Stimulated activated CD4-positive, alpha-beta T cell treated with anti-CD3 and anti-CD28 coated beads, Interleukin-2, amount 100 ng/mL, for 24 hours (primary cell): Measurements from ENCODE around the gene ADARB1.

Experiments used
- DNase-seq, 2 donors: peaks; one replicate each; pipeline ENCODE4 v3.0.0-alpha.2; 2020

The ADARB1 gene

GRCh38 chr21:45056296-45056904 lies 18.0 kb upstream of the ADARB1 start:
- no peak for DNase-seq

- DNase-seq = no peak
Measured at GRCh38 chr21:45056917-45057560, 17.3 kb upstream of the ADARB1 start.

DNA sequence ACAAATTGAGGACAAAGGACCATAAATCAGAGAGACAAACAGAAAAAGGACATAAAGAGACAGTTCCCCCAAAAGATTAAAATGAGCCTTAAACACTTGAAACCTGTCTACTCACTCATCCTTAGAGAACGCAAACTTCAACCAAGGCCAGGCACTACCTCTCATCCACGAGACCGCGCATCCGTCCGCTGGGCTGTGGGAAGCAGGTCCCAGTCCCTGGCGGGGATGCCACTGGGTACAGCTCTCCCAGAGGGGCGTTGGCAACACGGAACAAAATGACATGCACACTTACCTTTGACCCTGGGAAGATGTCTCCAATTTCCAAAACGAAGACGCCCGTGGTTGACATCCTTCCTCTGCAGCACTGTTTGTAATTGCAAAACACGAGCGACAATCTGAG lies 16.5 kb upstream of the ADARB1 start:
- no peak for DNase-seq

DNA sequence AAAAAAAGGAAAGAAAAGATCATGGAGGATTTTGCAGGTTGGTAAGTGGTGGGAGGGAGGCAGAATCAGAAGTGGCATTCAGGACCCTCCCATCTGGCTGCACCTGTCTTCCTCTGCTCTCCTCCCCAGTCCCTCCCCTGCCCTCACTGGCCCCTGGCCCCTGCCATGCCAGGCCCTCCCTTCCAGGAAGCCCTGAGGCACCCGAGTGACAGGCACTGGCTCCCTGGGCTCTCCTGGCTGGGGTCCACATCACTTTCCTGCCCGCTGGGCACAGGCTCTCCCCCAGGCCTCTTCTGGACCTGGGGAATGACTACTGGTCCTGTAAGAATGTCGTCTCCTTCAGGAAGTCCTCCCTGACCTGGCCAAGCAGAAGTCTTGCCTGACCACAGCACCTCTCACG lies 15.3 kb upstream of the ADARB1 start:
- DNase-seq = no peak

DNA sequence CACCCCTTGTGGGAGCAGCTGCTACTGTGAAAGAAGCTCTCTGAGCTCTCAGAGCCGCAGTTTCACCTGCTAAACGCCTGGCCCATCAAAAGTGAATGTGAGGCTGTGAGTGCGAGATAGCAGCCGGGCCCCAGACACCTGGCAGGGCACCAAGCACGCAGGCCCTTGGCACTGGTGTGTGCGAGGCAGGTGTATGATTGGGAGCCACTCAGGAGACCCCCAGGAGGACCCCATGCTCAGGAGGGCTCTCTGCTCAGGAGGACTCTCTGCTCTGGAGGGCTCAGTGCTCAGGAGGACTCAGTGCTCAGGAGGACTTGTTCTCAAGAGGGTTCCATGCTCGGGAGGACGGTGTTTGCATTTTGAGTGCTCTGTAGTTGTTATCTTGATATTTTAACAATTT lies 14.3 kb upstream of the ADARB1 start:
- DNase-seq = no peak

DNA sequence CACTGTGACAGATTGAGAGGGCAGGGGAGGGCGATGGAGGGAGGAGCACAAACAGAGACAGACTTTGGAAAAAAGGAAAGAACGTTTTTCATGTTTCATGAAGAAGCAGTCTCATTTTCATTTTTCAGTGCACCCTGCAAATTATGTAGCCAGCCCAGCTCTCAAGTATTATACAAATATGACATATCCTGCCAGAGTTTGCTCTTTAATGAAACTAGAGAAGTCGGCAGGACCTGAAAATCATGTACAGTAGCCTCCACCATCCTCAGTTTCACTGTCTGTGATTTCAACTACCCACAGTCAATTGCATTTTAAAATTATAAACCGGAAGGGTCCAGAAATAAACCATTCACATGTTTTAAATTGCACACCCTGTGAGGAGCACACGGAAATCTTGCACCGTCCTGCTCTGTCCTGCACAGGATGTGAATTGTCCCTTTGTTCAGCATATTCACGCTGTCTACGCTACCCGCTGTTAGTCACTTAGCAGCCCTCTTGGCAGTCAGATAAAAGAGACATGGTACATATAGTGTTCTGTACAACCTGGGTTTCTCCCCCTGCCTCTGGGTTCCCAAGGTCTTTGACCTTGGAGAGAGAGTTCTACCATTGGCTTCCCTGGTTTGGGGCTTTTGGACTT lies 13.6 kb upstream of the ADARB1 start:
- no peak for DNase-seq

GRCh38 chr21:45064091-45064490 lies 10.3 kb upstream of the ADARB1 start:
- DNase-seq = no peak

DNA sequence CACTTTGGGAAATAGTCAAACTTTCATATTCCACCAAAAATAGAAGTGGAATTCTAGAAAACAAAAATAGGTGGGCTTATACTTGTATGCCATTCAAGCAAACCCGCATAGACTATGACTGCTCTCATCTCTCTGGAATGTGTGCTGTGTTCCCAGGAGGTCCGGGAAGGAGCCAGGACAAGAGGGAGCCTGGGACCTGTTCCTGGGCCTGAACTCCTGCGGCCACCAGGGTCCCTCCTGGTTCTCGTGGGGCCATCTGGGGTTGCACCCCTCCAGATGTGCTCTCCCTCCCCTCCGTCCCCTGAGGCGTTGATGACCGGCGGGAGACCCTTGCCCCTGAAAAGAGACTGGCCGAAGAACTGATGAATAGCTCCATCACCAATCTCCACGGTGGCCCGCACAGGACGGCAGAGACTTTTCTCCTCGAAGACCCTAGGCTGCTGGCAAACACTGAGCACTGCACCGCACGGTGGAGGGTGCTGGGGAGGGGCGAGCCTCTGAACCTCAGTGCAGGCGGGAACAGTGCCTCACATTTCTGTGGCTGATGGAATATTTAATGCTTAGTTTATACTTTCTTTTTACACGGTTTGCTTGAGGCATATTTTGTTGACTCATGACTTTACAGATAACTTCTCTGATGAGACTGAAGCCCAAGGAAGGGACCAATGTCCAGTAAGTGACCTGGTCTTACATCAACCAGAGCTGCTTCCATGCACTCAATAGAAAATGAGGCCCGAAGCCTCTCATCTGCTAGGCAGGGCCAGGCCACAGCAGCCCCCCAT lies 9.6 kb upstream of the ADARB1 start:
- no peak for DNase-seq

DNA sequence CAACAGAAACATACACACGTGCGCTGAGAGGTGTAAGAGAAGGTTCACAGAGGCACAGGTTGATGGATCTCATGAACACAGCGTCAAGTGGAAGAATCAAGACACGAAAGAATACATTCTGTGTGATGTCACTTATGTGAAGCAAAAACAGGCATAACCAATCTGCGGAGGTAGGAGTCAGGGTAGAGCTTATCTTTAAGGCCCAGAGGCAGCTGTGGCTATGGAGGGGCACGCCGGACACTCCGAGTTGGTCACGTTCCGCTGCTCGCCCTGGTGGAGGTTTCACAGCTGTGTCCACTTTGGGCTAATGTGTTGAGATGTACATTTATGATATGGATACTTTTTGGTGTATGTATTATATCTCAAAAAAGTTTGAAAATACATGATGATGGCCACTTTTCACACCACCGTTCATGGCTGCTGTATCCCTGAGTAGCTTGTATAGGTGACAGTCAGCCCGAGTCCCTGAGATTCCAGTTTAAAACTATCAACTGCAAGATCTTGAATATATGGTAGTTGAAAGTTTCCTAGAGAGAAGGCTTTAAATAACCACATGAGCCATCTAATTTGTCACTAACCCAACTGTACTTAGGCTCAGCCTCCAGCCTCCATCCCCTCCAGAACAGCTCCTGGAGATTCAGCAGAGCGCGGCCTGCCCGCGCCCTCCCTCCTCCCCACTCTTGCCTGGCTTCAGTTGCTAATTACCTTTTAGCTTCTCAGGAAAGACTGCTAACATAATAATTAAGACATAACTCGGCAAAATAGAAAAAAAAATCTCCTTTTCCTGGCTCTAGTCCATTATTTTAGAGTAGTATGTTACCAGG lies 6.7 kb upstream of the ADARB1 start:
- DNase-seq = no peak

GRCh38 chr21:45069085-45069484 lies 5.3 kb upstream of the ADARB1 start:
- DNase-seq = no peak

DNA sequence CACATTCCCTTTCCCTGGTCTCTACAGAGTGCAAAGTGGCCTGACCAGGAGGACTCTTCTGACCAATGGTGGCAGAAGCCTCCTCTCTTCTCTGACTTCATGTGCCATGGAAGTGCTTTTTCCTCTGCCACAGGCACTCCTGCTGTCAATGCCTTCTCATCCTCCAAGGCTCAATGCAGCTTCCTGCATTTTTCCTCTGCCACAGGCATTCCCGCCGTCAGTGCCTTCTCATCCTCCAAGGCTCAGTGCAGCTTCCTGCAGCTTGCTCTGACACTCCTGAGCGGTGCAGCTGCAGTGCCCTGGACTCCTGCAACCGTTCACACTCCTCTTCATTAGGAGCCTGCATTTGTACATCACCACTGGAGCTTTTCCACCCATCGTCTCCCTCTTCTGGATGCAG lies 4.7 kb upstream of the ADARB1 start:
- no peak for DNase-seq

DNA sequence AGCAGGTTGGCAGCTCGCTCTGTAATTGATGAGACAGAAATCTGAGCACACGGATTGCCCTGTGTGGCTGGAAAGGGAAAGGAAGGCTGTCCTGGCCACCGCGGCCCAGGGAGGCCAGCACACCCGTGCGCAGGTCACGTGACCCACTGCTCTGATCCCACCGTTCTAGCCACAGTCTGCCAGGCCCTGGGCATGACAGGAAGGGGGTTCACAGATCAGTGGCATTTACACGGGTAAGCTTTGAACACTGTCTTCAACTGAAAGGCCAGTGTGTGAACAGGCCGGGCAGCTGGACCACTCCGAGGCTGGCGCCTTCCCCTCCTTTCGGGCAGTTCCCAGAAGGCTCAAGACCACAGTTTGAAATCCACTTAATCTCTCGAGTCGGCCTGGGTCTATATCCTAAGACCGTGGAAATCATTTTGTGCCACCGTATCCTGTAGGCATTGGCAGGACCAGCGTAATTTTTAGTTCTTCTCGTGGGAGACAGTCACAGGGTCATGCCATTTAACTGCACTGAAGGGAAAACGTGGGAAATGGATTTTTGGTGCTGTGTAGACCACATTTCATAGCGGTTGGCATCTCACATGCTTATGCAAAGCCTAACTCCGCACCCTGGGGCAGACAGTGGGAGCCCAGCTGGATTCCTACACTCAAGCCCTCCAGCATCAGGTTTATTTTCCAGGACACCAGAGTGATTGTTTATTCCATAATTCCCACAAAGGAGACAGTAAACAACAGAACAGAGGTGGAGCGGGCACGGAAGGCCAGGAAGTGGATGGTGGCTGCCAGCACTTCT lies 3.1 kb upstream of the ADARB1 start:
- DNase-seq = no peak

DNA sequence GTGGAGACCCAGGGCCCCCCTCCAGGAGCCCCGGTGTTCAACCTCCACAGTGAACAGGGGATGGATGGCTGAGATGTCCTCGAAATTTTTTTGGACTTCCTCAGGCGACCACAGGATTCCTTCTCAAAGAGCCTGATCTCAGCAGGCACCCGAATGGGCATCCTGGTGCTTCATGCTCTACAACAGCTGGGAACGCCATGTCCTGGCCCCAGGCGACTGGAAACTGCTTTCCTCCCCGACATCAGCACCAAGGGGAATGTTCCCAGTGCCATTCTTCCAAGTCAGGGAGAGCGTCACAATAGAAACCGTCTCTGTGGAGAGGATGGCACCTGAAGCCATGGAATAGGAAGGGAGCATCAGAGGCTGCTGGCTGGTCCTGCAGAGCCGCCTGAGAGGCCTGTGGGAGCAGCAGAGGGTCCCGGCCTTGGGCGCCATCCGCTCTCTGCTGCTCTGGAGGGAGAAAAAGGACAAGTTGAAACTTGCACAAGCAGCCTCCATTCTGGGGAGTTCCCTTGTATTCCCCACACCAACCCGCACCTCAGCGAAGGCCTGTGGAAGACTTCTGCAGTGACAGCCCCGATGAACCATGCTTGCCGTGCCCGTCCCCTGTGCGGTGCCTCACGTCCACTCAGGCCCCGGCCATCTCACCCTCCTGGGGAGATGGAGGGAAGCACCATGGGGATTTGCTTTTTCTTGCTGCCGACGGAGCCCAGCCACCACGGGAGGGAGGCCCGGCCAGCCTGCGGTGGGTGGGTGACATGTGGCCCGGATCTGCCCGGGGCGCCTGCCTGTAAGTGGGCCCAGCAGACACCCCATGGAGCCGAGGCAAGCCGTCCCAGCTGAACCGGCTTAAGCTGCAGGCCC lies 2.3 kb upstream of the ADARB1 start:
- DNase-seq = no peak

- DNase-seq = no peak
Measured at GRCh38 chr21:45072738-45073300, 1.6 kb upstream of the ADARB1 start.

- DNase-seq = no peak
Measured at GRCh38 chr21:45073301-45074047, 906 bp upstream of the ADARB1 start.

- DNase-seq = peak; percentile 41 to 50
Measured at GRCh38 chr21:45074818-45075595, 627 bp downstream of the ADARB1 start.

- no peak for DNase-seq
Measured at GRCh38 chr21:45075596-45076244, 1.3 kb downstream of the ADARB1 start.

DNA sequence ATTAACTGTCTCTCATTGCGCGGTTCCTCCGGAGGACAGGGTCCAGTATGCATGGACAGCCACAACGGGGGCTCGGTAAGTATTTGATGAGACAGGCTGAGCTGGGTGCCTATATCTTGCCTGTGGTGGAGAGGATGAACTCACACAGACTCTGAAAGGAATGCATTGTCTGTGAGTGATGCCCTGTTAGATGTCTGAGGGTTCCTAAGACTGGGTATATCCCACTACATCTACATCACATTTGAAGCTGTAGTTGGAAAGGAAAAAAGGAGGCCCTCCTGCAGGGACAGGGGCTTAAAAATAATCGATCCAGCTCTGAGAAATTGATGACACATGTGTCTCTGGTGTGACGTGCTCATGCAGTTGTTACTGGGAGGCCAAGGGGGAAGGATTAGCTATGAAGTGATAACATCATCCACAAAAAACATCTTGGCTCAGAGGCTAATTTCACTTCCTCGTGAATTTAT lies 1.9 kb downstream of the ADARB1 start:
- no peak for DNase-seq
